Nephron (organoid): ENCODE measurements around the gene TCEAL7.
A peak's percentile ranks its signal among the peaks of the same experiment; 100 is the strongest.
"Not testable (repeated sequence)": the region's sequence is repeated elsewhere in the genome, so short reads cannot be mapped to it uniquely, and the experiment has no call there.

ENCODE experiments used
- H3K27ac Mint-ChIP-seq, 3 experiments: 2 replicates each; pipeline ENCODE4 v1.8.0; 2020; ENCODE audit warnings: mixed read lengths in 3 of 3, mild to moderate bottlenecking in 2 of 3, moderate library complexity in 1 of 3
- H3K27me3 Mint-ChIP-seq: 2 replicates; pipeline ENCODE4 v1.8.0; 2021; ENCODE audit warnings: low read depth, mild to moderate bottlenecking, moderate library complexity, mixed read lengths
- H3K36me3 Mint-ChIP-seq: 2 replicates; pipeline ENCODE4 v1.8.0; 2020; ENCODE audit warnings: low read depth, mixed read lengths
- H3K4me1 Mint-ChIP-seq: 2 replicates; pipeline ENCODE4 v1.8.0; 2020; ENCODE audit warnings: mixed read lengths
- H3K4me3 Mint-ChIP-seq, 3 experiments: 2 replicates each; pipeline ENCODE4 v1.8.0; 2020; ENCODE audit warnings: mild to moderate bottlenecking in 3 of 3, mixed read lengths in 3 of 3, moderate library complexity in 2 of 3
- H3K9me3 Mint-ChIP-seq: 2 replicates; pipeline ENCODE4 v1.8.0; 2020; ENCODE audit warnings: mixed read lengths
- TF ChIP-seq, protein P1 (sequence below), 3 experiments: fragments of 200-600 bp; sonication (generic); IDR thresholded peaks; one replicate each; pipeline ENCODE4 v1.5.0; 2021; ENCODE audit warnings: antibody characterized with exemption in 3 of 3; ENCODE audit not compliant: unreplicated experiment in 3 of 3

The TCEAL7 gene, protein sequence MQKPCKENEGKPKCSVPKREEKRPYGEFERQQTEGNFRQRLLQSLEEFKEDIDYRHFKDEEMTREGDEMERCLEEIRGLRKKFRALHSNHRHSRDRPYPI

DNA sequence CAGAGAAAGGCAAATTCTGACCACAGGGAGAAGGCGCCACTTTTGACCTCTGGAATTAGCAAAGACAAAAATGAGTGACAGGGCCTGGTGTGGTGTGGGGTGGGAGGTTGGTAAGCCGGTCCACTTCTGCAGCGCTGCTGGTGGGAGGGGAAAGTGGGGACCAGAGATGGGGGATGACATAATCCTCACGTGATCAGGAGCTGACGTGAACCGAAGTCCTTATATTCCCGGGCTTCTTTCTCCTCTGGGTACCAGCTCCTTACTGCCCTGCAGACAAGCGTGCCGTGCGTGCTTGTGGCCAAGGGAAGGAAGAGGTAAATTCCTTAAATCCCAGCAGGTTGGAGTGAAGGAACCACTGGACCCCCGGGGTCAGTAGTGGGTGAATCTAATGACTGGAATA lies at the start of gene TCEAL7:
TSS of gene TCEAL7 (plus strand) at position 249 of the 400 bp plus-strand sequence. CDS start 1,165 bp downstream, outside the sequence.
- H3K27me3 Mint-ChIP-seq, result no peaks in the 10 kb centered on the region
- TF ChIP-seq, protein P1, sequence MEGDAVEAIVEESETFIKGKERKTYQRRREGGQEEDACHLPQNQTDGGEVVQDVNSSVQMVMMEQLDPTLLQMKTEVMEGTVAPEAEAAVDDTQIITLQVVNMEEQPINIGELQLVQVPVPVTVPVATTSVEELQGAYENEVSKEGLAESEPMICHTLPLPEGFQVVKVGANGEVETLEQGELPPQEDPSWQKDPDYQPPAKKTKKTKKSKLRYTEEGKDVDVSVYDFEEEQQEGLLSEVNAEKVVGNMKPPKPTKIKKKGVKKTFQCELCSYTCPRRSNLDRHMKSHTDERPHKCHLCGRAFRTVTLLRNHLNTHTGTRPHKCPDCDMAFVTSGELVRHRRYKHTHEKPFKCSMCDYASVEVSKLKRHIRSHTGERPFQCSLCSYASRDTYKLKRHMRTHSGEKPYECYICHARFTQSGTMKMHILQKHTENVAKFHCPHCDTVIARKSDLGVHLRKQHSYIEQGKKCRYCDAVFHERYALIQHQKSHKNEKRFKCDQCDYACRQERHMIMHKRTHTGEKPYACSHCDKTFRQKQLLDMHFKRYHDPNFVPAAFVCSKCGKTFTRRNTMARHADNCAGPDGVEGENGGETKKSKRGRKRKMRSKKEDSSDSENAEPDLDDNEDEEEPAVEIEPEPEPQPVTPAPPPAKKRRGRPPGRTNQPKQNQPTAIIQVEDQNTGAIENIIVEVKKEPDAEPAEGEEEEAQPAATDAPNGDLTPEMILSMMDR (IDR thresholded peaks at IDR 0.05; ENCODE audit: unreplicated experiment in 3 of 3), result no peak
- H3K27ac Mint-ChIP-seq, result peak within 1 kb of the TSS; percentile 92 to 95 (median 93)
- H3K9me3 Mint-ChIP-seq, result no peaks in the 10 kb centered on the region
- peak within 1 kb of the TSS; percentile 85 to 95 (median 85) for H3K4me3 Mint-ChIP-seq
- no peaks in the 10 kb centered on the region for H3K36me3 Mint-ChIP-seq
- H3K4me1 Mint-ChIP-seq, result peaks cover 15% of the 10 kb centered on the region

DNA sequence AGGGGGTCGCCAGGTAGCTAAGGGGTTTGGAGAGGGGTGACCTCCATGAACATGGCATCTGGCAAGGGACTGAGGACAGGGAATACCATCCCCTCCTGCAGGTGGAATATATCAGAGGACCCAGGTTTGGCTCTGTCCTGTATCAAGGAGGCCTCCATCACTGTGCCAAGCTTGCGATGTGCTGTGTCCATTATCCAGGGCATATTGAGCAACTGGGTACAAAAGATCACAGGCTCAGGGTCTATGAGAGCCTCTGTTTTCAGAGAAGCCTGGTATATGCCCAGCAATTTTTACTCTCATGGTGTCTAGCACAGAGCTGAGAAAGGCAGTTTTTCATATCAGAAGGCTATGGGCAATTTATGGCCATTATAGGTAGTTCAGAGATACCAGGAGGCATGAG lies 36.9 kb upstream of the TCEAL7 start:
- Mint-ChIP-seq H3K36me3 (no peaks in the 10 kb centered on the region), H3K9me3 (peaks cover 9% of the 10 kb centered on the region), H3K4me3 (no peak overlapping the region), H3K4me1 (no peaks in the 10 kb centered on the region), H3K27me3 (no peaks in the 10 kb centered on the region), H3K27ac (no peak overlapping the region)
- TF ChIP-seq, protein P1 (IDR thresholded peaks at IDR 0.05; ENCODE audit: unreplicated experiment in 3 of 3), result no peak

DNA sequence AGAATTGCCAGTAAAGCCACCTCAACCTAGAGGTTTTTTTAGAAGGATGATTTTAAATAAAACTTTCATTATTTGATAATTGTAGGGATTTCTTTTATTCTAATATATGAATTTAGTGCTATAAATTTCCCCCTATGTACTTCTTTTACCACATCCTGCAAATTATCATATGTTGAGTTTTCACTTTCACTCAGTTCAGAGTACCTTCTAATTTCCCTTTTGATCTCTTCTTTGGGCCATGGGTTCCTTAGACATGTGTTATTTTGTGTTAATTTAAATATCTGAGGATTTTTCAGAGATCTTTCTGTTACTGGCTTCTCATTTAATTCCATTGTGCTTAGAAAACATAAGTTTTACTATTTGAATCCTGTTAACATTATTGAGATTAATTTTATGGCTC lies 25.3 kb upstream of the TCEAL7 start:
- H3K4me3 Mint-ChIP-seq, result no peak overlapping the region
- H3K27ac Mint-ChIP-seq, result no peak overlapping the region
- H3K9me3 Mint-ChIP-seq, result peaks cover 3% of the 10 kb centered on the region
- TF ChIP-seq, protein P1 (IDR thresholded peaks at IDR 0.05; ENCODE audit: unreplicated experiment in 3 of 3), result no peak
- H3K36me3 Mint-ChIP-seq, result peaks cover 7% of the 10 kb centered on the region
- H3K4me1 Mint-ChIP-seq, result no peaks in the 10 kb centered on the region
- no peaks in the 10 kb centered on the region for H3K27me3 Mint-ChIP-seq

DNA sequence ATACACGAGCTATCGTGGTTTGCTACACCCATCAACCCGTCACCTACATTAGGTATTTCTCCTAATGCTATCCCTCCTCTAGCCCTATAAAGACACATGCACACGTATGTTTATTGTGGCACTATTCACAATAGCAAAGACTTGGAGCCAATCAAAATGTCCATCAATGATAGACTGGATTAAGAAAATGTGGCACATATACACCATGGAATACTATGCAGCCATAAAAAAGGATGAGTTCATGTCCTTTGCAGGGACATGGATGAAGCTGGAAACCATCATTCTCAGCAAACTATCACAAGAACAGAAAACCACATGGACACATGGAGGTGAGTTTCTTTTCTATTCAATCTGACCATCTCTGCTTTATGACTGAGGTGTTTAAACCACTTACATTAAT lies 24.4 kb upstream of the TCEAL7 start:
- H3K27me3 Mint-ChIP-seq, H3K36me3 Mint-ChIP-seq, H3K9me3 Mint-ChIP-seq, H3K27ac Mint-ChIP-seq, H3K4me1 Mint-ChIP-seq, H3K4me3 Mint-ChIP-seq: not testable (repeated sequence)

DNA sequence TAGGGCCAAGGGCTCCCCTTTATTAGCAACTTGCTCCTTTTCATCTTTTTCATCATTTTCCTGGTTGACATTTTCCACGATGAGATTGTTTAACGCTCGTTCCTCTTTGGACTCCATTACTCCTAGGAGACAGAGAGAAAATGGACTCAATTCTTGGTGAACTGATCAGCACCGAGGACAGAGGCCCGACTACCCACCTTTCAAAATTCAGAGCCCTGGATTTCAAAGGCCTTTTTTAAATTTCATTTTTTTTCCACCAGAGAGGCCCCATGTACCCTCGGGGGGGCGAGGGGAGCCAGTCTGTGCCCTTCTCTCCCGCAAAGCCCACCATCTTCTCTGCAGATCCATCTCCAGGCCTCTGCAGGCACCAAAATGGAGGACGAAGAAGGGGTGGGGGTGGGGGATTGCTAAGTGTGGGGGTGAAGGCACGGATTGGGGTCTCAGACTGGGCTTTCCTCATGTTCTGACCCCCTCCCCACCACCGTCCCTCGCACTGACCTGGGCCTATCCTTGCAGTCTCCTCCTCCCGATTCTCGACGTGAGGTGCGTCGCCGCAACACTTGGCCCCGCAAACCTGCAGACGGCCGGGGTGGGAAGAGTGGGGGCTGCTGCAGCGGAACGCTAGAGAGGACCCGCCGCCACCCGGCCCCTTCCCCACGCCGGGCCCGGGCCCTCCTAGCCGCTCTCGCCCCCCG lies 20.0 kb upstream of the TCEAL7 start:
- Mint-ChIP-seq H3K4me3 (peak overlapping the region; percentile 26 to 78 (median 76)), H3K9me3 (peaks cover 3% of the 10 kb centered on the region), H3K27me3 (no peaks in the 10 kb centered on the region), H3K27ac (no peak overlapping the region), H3K36me3 (peaks cover 9% of the 10 kb centered on the region), H3K4me1 (no peaks in the 10 kb centered on the region)
- TF ChIP-seq, protein P1 (IDR thresholded peaks at IDR 0.05; ENCODE audit: unreplicated experiment in 3 of 3), result no peak

DNA sequence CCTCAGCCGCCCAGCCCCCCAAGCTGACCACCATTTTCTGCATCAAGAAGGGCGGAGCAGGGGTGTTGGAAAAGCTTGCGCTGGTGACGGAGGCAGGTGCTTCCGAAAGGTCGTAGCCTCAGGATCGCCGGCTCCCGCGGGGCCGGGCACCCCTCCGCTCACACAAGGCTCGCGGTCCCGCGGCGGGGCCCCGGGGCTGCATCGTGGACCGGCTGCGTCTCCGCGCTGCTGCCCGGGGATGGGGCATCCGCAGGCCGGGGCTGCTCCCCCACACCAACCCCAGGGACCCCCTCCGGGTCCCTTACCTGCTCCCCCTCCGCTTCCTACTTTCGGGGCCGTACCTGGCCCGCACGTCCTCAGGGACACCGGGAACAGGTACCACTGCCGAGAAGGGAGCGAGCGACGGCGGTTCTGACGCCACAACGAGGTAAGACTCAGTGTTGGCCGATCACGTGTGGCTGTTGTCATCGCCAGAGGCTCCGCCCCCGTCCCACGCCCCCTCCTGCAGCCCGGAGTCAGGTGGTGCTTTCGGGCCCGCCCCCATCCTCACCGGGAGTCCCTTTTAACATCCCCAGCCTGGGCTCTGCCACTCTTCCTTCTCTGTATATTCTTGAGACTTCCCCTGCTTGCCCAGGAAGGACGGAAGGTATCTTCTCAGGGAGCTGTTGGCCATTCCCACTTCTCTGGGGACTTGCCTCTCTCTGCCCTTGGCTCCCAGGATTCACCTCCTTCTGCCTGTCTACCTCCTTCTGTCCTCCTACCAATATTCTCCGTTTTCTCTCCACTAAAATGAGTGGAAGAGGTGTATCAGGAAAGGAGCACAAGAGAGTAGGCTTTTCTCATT lies 19.3 kb upstream of the TCEAL7 start, which contains the start of gene BEX2:
TSS of gene BEX2 (minus strand) at position 436 of the 844 bp plus-strand sequence. CDS start 1,014 bp downstream, outside the sequence.
- no peaks in the 10 kb centered on the region for H3K4me1 Mint-ChIP-seq
- TF ChIP-seq, protein P1 (IDR thresholded peaks at IDR 0.05; ENCODE audit: unreplicated experiment in 3 of 3), result no peak
- H3K27ac Mint-ChIP-seq, result peak within 1 kb of the TSS; percentile 3 to 67 (median 54)
- peaks cover 3% of the 10 kb centered on the region for H3K9me3 Mint-ChIP-seq
- H3K4me3 Mint-ChIP-seq, result peak within 1 kb of the TSS; percentile 86 to 92 (median 91)
- no peaks in the 10 kb centered on the region for H3K27me3 Mint-ChIP-seq
- H3K36me3 Mint-ChIP-seq, result peaks cover 9% of the 10 kb centered on the region
